Effector CD8-positive, alpha-beta T cell (primary cell): ENCODE results near the gene CYB5A.

Experiments used
- DNase-seq: peaks from one replicate; lab custom pipeline; 2025; lab: John Stamatoyannopoulos, UW

The CYB5A gene

GRCh38 chr18:74244554-74244953, 47.2 kb downstream of the CYB5A start:
- no peak for DNase-seq

- no peak for DNase-seq
These were observed 48.6 kb downstream of the CYB5A start for GRCh38 chr18:74243127-74243526.

GRCh38 chr18:74242438-74243096, 49.2 kb downstream of the CYB5A start:
- no peak for DNase-seq

- no peak for DNase-seq
These were observed 49.8 kb downstream of the CYB5A start for GRCh38 chr18:74241970-74242369.

GRCh38 chr18:74241426-74241825, 50.3 kb downstream of the CYB5A start:
- no peak for DNase-seq

GRCh38 chr18:74239567-74239966, 52.2 kb downstream of the CYB5A start:
- DNase-seq = no peak

GRCh38 chr18:74234326-74235171, 57.2 kb downstream of the CYB5A start:
- DNase-seq = no peak

- DNase-seq = no peak
These were observed 57.8 kb downstream of the CYB5A start for GRCh38 chr18:74233933-74234325.

- DNase-seq = no peak
These were observed 60.6 kb downstream of the CYB5A start for GRCh38 chr18:74230922-74231714.

- no peak for DNase-seq
These were observed 61.9 kb downstream of the CYB5A start for GRCh38 chr18:74229891-74230290.

- DNase-seq = no peak
These were observed 62.8 kb downstream of the CYB5A start for GRCh38 chr18:74229005-74229404.

GRCh38 chr18:74228312-74228711, 63.5 kb downstream of the CYB5A start:
- DNase-seq = no peak

GRCh38 chr18:74226666-74227065, 65.1 kb downstream of the CYB5A start:
- DNase-seq = no peak

- no peak for DNase-seq
These were observed 65.6 kb downstream of the CYB5A start for GRCh38 chr18:74226156-74226555.

- no peak for DNase-seq
These were observed 66.4 kb downstream of the CYB5A start for GRCh38 chr18:74225193-74225840.

- DNase-seq = no peak
These were observed 68.9 kb downstream of the CYB5A start for GRCh38 chr18:74222710-74223494.

- DNase-seq = no peak
These were observed 70.7 kb downstream of the CYB5A start for GRCh38 chr18:74221081-74221480.

GRCh38 chr18:74219056-74219455, 72.7 kb downstream of the CYB5A start:
- no peak for DNase-seq

GRCh38 chr18:74217476-74218143, 74.2 kb downstream of the CYB5A start:
- DNase-seq = no peak

- DNase-seq = no peak
These were observed 75.1 kb downstream of the CYB5A start for GRCh38 chr18:74216661-74217110.

- no peak for DNase-seq
These were observed 75.9 kb downstream of the CYB5A start for GRCh38 chr18:74215863-74216262.
